Subcutaneous adipose tissue (tissue), 4 donors: ENCODE measurements around the gene RCAN2. TPM values are rescaled to one million over a fixed set of nuclear protein-coding genes. Genes with fewer than 3 reads are reported as not detected.

Experiments
- CTCF ChIP-seq: fragments of 450-650 bp; IDR thresholded peaks from one replicate; pipeline ENCODE4 v1.5.1; 2016; ENCODE audit warnings: low read depth, mild to moderate bottlenecking, control low read depth, antibody characterized with exemption, moderate library complexity
- total RNA-seq, 4 donors: library from RNA; depleted of rRNA; stranded (reverse); fragments of >200 nt; gene quantifications; one replicate each; pipeline ENCODE4 v1.1.0, GENCODE V29; 2016

RCAN2 gene
- total RNA-seq, 4 donors from 2014 or later: 8.8 to 17.2 (median 13.7) TPM

GRCh38 chr6:46378882-46379416, 112.3 kb downstream of the RCAN2 start:
- TF ChIP-seq CTCF: no peak

DNA sequence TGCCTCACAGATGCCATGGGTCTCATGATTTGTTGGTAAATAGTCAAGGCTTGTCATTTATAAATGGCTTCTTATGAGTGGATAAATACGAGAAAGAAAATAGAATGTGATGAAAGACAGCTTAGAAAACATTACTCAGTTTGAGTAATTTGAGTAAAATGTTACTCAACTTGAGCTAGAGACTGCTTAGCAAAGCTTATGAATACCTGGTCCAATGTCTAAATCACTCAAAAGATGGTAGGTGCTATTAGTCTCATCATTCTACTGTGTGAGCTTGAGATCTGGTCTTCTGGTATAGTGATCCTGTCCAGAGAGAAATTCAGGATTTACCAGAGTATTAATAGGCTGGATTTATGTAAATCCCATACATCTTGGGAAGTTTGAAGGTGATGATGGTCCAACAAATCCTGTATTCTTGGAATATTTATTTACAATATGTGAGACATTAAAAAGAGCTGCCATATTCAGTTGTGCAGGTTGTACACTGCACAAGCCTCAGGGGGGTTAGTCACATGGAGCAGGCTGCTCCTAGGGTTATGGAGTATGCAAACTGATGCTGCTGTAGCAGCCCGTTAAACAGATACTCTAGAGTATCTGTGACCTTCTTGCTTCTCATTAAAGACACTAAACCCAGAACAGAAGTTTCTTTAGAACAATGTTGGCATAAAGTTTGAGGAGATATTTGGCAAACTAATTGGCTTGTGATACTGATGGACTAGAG, 112.9 kb downstream of the RCAN2 start:
- TF ChIP-seq CTCF: no peak

DNA sequence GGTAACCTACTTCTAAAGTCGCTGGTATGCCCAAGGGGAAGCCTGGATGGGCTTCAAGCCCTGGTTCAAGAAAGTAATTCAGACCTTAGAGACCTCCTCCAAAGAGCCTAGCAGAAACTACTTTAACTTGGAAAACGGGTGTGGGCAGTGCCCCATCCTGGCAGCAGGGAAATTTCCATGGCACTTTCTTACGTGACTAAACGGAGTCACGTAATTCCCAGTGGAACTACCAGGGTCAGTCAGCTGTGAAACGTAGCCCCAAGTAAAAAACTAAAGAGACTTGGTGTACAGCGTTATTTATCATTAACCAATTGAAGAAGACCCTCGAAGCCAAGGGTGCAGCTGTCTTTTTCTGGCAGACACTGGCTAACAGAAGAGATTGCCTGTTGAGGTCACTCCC, 114.0 kb downstream of the RCAN2 start:
- no peak for TF ChIP-seq CTCF

DNA sequence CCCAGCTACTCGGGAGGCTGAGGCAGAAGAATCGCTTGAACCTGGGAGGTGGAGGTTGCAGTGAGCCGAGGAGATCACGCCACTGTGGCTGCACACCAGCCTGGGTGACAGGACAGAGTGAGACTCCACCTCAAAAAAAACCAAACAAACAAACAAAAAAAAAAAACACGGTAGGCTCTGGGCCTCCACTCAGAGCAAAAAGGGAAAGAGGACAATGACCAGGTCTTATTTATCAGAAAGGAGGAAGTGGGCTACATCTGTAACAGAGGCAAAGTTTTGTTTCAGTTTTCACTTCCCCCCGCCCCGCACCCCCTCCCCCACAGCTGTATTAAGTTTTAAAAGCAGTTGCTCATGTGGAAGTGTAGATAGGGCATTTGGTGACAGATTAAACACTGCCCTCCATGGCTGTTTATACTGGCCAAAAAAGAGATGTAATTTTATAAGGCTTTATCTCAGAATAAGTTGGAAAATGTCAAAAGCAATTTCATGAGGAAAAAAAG, 114.6 kb downstream of the RCAN2 start:
- TF ChIP-seq CTCF: no peak

GRCh38 chr6:46370622-46371021, 120.6 kb downstream of the RCAN2 start:
- no peak for TF ChIP-seq CTCF

- TF ChIP-seq CTCF: no peak
Observed at GRCh38 chr6:46368169-46368536, 123.1 kb downstream of the RCAN2 start.

DNA sequence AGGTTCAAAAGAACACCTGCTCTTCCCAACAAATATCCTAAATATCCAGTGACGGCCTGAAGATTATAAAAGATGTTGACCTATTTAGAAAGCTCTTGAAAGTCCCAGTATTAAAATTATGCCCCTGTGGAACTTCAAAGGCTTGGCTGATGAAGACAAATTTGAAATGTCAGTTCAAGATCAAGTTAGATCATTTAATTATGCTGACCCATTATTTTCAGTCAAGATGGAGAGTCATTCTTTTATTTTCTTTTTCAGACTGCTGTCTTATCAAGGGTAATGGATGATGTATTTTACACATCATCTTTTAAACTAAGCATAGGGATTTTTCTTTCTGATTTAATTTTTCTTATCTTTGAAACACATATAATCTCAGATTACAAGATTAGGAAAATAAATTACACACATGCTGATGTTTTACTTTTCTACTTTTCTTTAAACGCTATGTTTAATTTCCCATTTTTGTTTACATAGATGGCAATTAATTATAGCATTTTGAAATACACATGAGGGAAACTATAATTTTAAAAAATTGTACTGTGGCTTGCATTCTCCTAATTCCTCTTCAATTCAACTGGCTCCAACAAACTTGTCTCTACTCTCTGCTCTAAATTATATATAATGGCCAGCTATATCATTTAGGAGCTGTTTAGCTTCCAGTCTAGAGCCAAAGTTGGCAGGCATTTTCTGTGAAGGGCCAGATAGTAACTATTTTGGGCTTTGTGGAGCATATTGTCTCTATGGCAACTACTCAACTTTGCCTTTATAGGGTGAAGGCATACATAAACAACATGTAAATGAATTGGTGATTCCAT, 123.7 kb downstream of the RCAN2 start:
- TF ChIP-seq CTCF: no peak
